ENCODE results near the gene UBR4.

Gene UBR4

GRCh38 chr1:19156676-19157075, 53.4 kb downstream of the UBR4 start:
- no peak for TF ChIP-seq Cebpa-rat (IDR thresholded peaks at IDR 0.05)
- H3K27me3 ChIP-seq: no peaks in the 10 kb centered on the region
- H3K9ac ChIP-seq: no peak overlapping the region
- H3K27ac ChIP-seq: no peak overlapping the region
- no peaks in the 10 kb centered on the region for H3K9me3 ChIP-seq
- H3K4me2 ChIP-seq: no peak overlapping the region; the same call in 1 of the 2 replicates
- no peak overlapping the region for H3K4me3 ChIP-seq
- H3K36me3 ChIP-seq: peaks cover 100% of the 10 kb centered on the region
- no peaks in the 10 kb centered on the region; the same call in 1 of the 2 replicates for H3K4me1 ChIP-seq
- no peaks in the 10 kb centered on the region for H4K20me1 ChIP-seq

GRCh38 chr1:19154876-19155275, 55.2 kb downstream of the UBR4 start:
- H3K9me3 ChIP-seq: no peaks in the 10 kb centered on the region
- H3K36me3 ChIP-seq: peaks cover 100% of the 10 kb centered on the region
- no peak overlapping the region for H3K4me3 ChIP-seq
- H3K27ac ChIP-seq: no peak overlapping the region
- H3K27me3 ChIP-seq: no peaks in the 10 kb centered on the region
- no peak overlapping the region for H3K9ac ChIP-seq
- TF ChIP-seq Cebpa-rat (IDR thresholded peaks at IDR 0.05): no peak
- no peak overlapping the region for H3K4me2 ChIP-seq
- H3K4me1 ChIP-seq: no peaks in the 10 kb centered on the region; the same call in 1 of the 2 replicates
- no peaks in the 10 kb centered on the region for H4K20me1 ChIP-seq

- Histone ChIP-seq H3K27me3 (no peaks in the 10 kb centered on the region), H3K27ac (no peak overlapping the region), H3K4me2 (no peak overlapping the region), H4K20me1 (no peaks in the 10 kb centered on the region), H3K4me1 (no peaks in the 10 kb centered on the region; the same call in 1 of the 2 replicates), H3K9ac (no peak overlapping the region), H3K36me3 (peaks cover 100% of the 10 kb centered on the region), H3K4me3 (no peak overlapping the region), H3K9me3 (no peaks in the 10 kb centered on the region)
- no peak for TF ChIP-seq Cebpa-rat (IDR thresholded peaks at IDR 0.05)
Measured at GRCh38 chr1:19153169-19153568, 56.9 kb downstream of the UBR4 start.

GRCh38 chr1:19151537-19151936, 58.5 kb downstream of the UBR4 start:
- Histone ChIP-seq H3K4me2 (no peak overlapping the region), H3K9ac (no peak overlapping the region), H4K20me1 (no peaks in the 10 kb centered on the region), H3K36me3 (peaks cover 100% of the 10 kb centered on the region), H3K27me3 (no peaks in the 10 kb centered on the region), H3K4me3 (no peak overlapping the region), H3K9me3 (no peaks in the 10 kb centered on the region), H3K4me1 (no peaks in the 10 kb centered on the region), H3K27ac (no peak overlapping the region)
- no peak for TF ChIP-seq Cebpa-rat (IDR thresholded peaks at IDR 0.05)

- TF ChIP-seq Cebpa-rat (IDR thresholded peaks at IDR 0.05): no peak
- Histone ChIP-seq H3K4me3 (no peak overlapping the region), H3K27me3 (no peaks in the 10 kb centered on the region), H4K20me1 (no peaks in the 10 kb centered on the region), H3K36me3 (peaks cover 100% of the 10 kb centered on the region), H3K9ac (no peak overlapping the region), H3K27ac (no peak overlapping the region), H3K4me2 (no peak overlapping the region), H3K4me1 (no peaks in the 10 kb centered on the region), H3K9me3 (no peaks in the 10 kb centered on the region)
Measured at GRCh38 chr1:19149736-19150135, 60.3 kb downstream of the UBR4 start.

- TF ChIP-seq Cebpa-rat (IDR thresholded peaks at IDR 0.05): no peak
- Histone ChIP-seq H3K36me3 (peaks cover 97% of the 10 kb centered on the region), H3K4me1 (no peaks in the 10 kb centered on the region), H3K9ac (no peak overlapping the region), H4K20me1 (peaks cover 5% of the 10 kb centered on the region; the same call in 1 of the 2 replicates), H3K4me3 (no peak overlapping the region), H3K4me2 (no peak overlapping the region), H3K27ac (no peak overlapping the region), H3K27me3 (no peaks in the 10 kb centered on the region), H3K9me3 (no peaks in the 10 kb centered on the region)
Measured at GRCh38 chr1:19140465-19140864, 69.6 kb downstream of the UBR4 start.

GRCh38 chr1:19139711-19140110, 70.4 kb downstream of the UBR4 start:
- Histone ChIP-seq H4K20me1 (peaks cover 5% of the 10 kb centered on the region; the same call in 1 of the 2 replicates), H3K27me3 (no peaks in the 10 kb centered on the region), H3K27ac (no peak overlapping the region), H3K4me3 (no peak overlapping the region), H3K36me3 (peaks cover 96% of the 10 kb centered on the region), H3K9me3 (no peaks in the 10 kb centered on the region), H3K4me2 (no peak overlapping the region), H3K4me1 (no peaks in the 10 kb centered on the region), H3K9ac (no peak overlapping the region)
- TF ChIP-seq Cebpa-rat (IDR thresholded peaks at IDR 0.05): no peak

GRCh38 chr1:19138958-19139581, 71.0 kb downstream of the UBR4 start:
- peaks cover 6% of the 10 kb centered on the region for H3K9me3 ChIP-seq
- TF ChIP-seq Cebpa-rat (IDR thresholded peaks at IDR 0.05): no peak
- H3K4me1 ChIP-seq: no peaks in the 10 kb centered on the region
- H3K4me3 ChIP-seq: no peak overlapping the region
- H3K36me3 ChIP-seq: peaks cover 96% of the 10 kb centered on the region
- H4K20me1 ChIP-seq: peaks cover 5% of the 10 kb centered on the region; the same call in 1 of the 2 replicates
- H3K9ac ChIP-seq: no peak overlapping the region
- H3K27ac ChIP-seq: no peak overlapping the region
- H3K27me3 ChIP-seq: no peaks in the 10 kb centered on the region
- H3K4me2 ChIP-seq: no peak overlapping the region

GRCh38 chr1:19138331-19138730, 71.7 kb downstream of the UBR4 start:
- no peak overlapping the region for H3K9ac ChIP-seq
- peaks cover 96% of the 10 kb centered on the region for H3K36me3 ChIP-seq
- no peak for TF ChIP-seq Cebpa-rat (IDR thresholded peaks at IDR 0.05)
- H3K4me2 ChIP-seq: no peak overlapping the region
- no peaks in the 10 kb centered on the region for H3K4me1 ChIP-seq
- H3K27ac ChIP-seq: no peak overlapping the region
- H3K9me3 ChIP-seq: peaks cover 14% of the 10 kb centered on the region
- no peaks in the 10 kb centered on the region for H3K27me3 ChIP-seq
- H4K20me1 ChIP-seq: peaks cover 5% of the 10 kb centered on the region; the same call in 1 of the 2 replicates
- no peak overlapping the region for H3K4me3 ChIP-seq

- Histone ChIP-seq H4K20me1 (peaks cover 5% of the 10 kb centered on the region; the same call in 1 of the 2 replicates), H3K9ac (no peak overlapping the region), H3K9me3 (peaks cover 15% of the 10 kb centered on the region), H3K27ac (no peak overlapping the region), H3K36me3 (peaks cover 90% of the 10 kb centered on the region), H3K27me3 (no peaks in the 10 kb centered on the region), H3K4me3 (no peak overlapping the region), H3K4me2 (no peak overlapping the region), H3K4me1 (no peaks in the 10 kb centered on the region)
- no peak for TF ChIP-seq Cebpa-rat (IDR thresholded peaks at IDR 0.05)
Measured at GRCh38 chr1:19137158-19137557, 72.9 kb downstream of the UBR4 start.

Data from BLaER1 (cell line).